ENCODE results near the gene PHACTR2.

GRCh38 chr6:143817621-143818020 is 139.9 kb downstream of the PHACTR2 start:
- TF ChIP-seq CTCF (conservative IDR thresholded peaks at IDR 0.05): no peak
- no peak for TF ChIP-seq ZFX (IDR thresholded peaks at IDR 0.05)
